HEK293T (cell line): ENCODE results near the gene DRAM1.
"Not testable (repeated sequence)": the region's sequence is repeated elsewhere in the genome, so short reads cannot be mapped to it uniquely, and the experiment has no call there.

Source experiments
- CTCF ChIA-PET: fragments of 350-600 bp; formaldehyde crosslinking; extraction: SDS; loops from one replicate; lab custom pipeline; 2021; ENCODE audit warnings: antibody characterized with exemption, inconsistent platforms; lab: Yijun Ruan, JAX
- POLR2A ChIA-PET: fragments of 350-600 bp; formaldehyde crosslinking; extraction: SDS; loops from one replicate; lab custom pipeline; 2020; ENCODE audit warnings: antibody characterized with exemption, inconsistent platforms; lab: Yijun Ruan, JAX
- DNase-seq: peaks from one replicate; pipeline ENCODE4 v3.0.0; 2012; ENCODE audit warnings: mixed read lengths; ENCODE audit errors: extremely low spot score
- ARNT ChIP-seq: fragments of 450-650 bp; IDR thresholded peaks from 2 replicates; pipeline ENCODE4 v1.6.1; 2017; ENCODE audit warnings: mild to moderate bottlenecking
- BHLHE40 ChIP-seq: fragments of 450-650 bp; IDR thresholded peaks from 2 replicates; pipeline ENCODE4 v1.6.1; 2016; ENCODE audit warnings: mild to moderate bottlenecking, moderate library complexity, borderline replicate concordance
- CTBP1 ChIP-seq: fragments of 450-650 bp; IDR thresholded peaks from 2 replicates; pipeline ENCODE4 v1.6.1; 2016; ENCODE audit warnings: borderline replicate concordance
- ELF4 ChIP-seq: fragments of 450-650 bp; IDR thresholded peaks from 2 replicates; pipeline ENCODE4 v1.6.1; 2017; ENCODE audit warnings: antibody characterized with exemption
- FOXA1 ChIP-seq: fragments of 450-650 bp; IDR thresholded peaks from 2 replicates; pipeline ENCODE4 v1.6.1; 2016; ENCODE audit warnings: mild to moderate bottlenecking
- FOXK2 ChIP-seq: fragments of 450-650 bp; IDR thresholded peaks from 2 replicates; pipeline ENCODE4 v1.6.1; 2016; ENCODE audit warnings: mild to moderate bottlenecking
- FOXM1 ChIP-seq: fragments of 450-650 bp; IDR thresholded peaks from 2 replicates; pipeline ENCODE4 v1.6.1; 2017; ENCODE audit warnings: mild to moderate bottlenecking, borderline replicate concordance
- HDGF ChIP-seq: fragments of 450-650 bp; IDR thresholded peaks from 2 replicates; pipeline ENCODE4 v1.6.1; 2017; ENCODE audit warnings: antibody characterized with exemption, borderline replicate concordance
- L3MBTL2 ChIP-seq: fragments of 450-650 bp; conservative IDR thresholded peaks from 2 replicates; pipeline ENCODE4 v1.6.1; 2016; ENCODE audit warnings: mild to moderate bottlenecking
- LEF1 ChIP-seq: fragments of 450-650 bp; IDR thresholded peaks from 2 replicates; pipeline ENCODE4 v1.6.1; 2017; ENCODE audit warnings: mild to moderate bottlenecking, borderline replicate concordance
- NFRKB ChIP-seq: fragments of 450-650 bp; IDR thresholded peaks from 2 replicates; pipeline ENCODE4 v1.6.1; 2016; ENCODE audit warnings: mild to moderate bottlenecking, moderate library complexity
- PKNOX1 ChIP-seq: fragments of 450-650 bp; IDR thresholded peaks from 2 replicates; pipeline ENCODE4 v1.6.1; 2016
- SP1 ChIP-seq: fragments of 450-650 bp; IDR thresholded peaks from 2 replicates; pipeline ENCODE4 v1.6.1; 2017
- SUZ12 ChIP-seq: fragments of 450-650 bp; IDR thresholded peaks from 2 replicates; pipeline ENCODE4 v1.6.1; 2016; ENCODE audit warnings: mild to moderate bottlenecking
- TARDBP ChIP-seq: fragments of 450-650 bp; IDR thresholded peaks from 2 replicates; pipeline ENCODE4 v1.6.1; 2016
- ZNF384 ChIP-seq: fragments of 450-650 bp; IDR thresholded peaks from 2 replicates; pipeline ENCODE4 v1.6.1; 2016

Gene DRAM1

GRCh38 chr12:101884174-101884573 lies 6.8 kb downstream of the DRAM1 start:
- TF ChIP-seq TARDBP, result no peak
- TF ChIP-seq L3MBTL2, result no peak
- TF ChIP-seq SP1, result no peak
- no peak for TF ChIP-seq PKNOX1
- no peak for TF ChIP-seq SUZ12
- no peak; the same call in 1 of the 2 replicates for TF ChIP-seq ZNF384
- no peak for TF ChIP-seq FOXM1
- TF ChIP-seq CTBP1, result no peak
- no peak for TF ChIP-seq ELF4
- no peak for TF ChIP-seq HDGF
- TF ChIP-seq LEF1, result no peak
- no peak for TF ChIP-seq NFRKB
- no peak for DNase-seq
- CTCF ChIA-PET, result interaction anchor here (1.1 kb wide), 1 partner anchor 28 kb away, joined by 3 read pairs; no protein-coding TSS in a partner anchor
- POLR2A ChIA-PET, result no interaction called here

DNA sequence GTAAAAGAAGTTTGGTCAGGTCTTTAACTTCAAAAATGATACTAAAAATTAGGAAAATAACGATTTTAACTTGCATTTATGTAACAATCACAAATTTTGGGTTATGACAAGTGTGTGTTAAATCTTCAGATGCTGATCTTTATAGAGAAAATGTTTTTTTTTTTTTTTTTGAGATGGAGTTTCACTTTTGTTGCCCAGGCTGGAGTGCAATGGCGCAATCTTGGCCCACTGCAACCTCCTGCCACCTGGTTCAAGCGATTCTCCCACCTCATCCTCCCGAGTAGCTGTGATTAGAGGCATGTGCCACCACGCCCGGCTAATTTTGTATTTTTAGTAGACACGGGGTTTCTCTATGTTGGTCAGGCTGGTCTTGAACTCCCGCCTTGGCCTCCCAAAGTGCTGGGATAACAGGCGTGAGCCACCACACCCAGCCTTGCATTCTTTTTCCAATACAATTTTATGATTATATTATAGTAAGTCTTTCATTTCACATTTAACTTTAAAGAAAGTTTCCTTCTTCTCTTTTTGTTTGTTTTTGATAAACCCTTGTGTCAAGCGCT lies 7.5 kb downstream of the DRAM1 start:
- DNase-seq, CTCF ChIA-PET, POLR2A ChIA-PET: not testable (repeated sequence)

- no peak for TF ChIP-seq SUZ12
- TF ChIP-seq ARNT, result no peak
- no peak for TF ChIP-seq PKNOX1
- no peak for TF ChIP-seq BHLHE40
- CTCF ChIA-PET, result no interaction called here
- no peak for DNase-seq
- POLR2A ChIA-PET, result no interaction called here
Observed at GRCh38 chr12:101885912-101886561, 8.7 kb downstream of the DRAM1 start.

DNA sequence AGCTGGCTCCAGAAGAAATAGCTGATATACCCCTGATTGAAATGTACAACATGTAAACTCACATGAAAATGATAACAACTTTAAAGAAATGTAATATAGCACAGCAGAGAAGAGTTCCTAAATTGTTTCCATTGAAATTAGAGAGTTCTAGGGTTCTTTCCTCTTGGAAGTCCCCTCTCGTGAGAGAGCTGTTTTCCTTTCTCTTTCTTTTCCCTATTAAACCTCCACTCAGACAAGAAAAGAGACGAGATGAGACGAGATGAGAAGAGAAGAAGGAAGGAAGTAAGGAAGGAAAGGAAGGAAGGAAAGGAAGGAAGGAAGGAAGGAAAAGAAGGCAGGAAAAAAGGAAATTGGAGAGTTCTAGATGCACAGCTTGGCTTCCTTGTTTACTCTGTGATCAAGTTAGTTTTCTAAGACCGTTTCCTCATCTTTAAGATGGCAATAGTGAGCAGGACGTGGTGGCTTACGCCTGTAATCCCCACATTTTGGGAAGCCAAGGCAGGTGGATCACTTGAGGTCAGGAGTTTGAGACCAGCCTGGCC lies 11.9 kb downstream of the DRAM1 start:
- CTCF ChIA-PET, result no interaction called here
- POLR2A ChIA-PET, result no interaction called here
- TF ChIP-seq FOXK2, result no peak
- no peak for TF ChIP-seq ZNF384
- TF ChIP-seq BHLHE40, result no peak
- TF ChIP-seq HDGF, result no peak
- TF ChIP-seq FOXA1, result no peak
- no peak for TF ChIP-seq SUZ12
- no peak for TF ChIP-seq SP1
- no peak for TF ChIP-seq TARDBP
- TF ChIP-seq ELF4, result no peak
- no peak for TF ChIP-seq L3MBTL2
- no peak for TF ChIP-seq LEF1
- TF ChIP-seq FOXM1, result no peak
- TF ChIP-seq ARNT, result no peak
- no peak for TF ChIP-seq NFRKB
- TF ChIP-seq PKNOX1, result no peak
- no peak for TF ChIP-seq CTBP1
- no peak for DNase-seq

DNA sequence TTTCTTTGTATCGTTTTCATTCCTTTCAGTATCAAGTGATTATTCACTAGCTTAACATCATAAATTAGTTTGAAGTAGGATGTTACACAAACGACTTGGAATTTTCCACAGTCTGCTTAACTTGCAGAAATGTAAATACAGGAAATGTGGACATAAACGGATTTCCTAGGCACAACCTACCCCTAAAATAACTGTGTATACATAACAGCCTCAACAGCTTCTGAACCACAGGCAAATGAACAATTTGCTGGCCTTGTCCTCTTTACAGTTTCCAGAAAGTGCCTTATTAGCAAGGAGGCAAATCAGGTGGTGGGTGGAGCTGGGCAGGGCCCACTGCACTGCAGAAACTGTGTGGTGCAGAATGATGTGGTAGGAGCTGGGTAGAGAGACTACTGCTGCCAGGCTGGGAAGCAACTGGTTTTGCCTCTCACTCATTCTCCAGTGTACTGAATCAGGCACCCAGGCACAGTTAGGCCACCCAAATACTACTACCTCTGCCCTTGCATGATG lies 14.1 kb downstream of the DRAM1 start:
- CTCF ChIA-PET, result no interaction called here
- POLR2A ChIA-PET, result no interaction called here
- no peak for DNase-seq
- TF ChIP-seq ELF4 (no peak), FOXM1 (no peak), BHLHE40 (no peak), HDGF (no peak), TARDBP (no peak), ZNF384 (no peak), NFRKB (no peak), FOXA1 (no peak), ARNT (no peak), SP1 (no peak), FOXK2 (no peak), PKNOX1 (no peak), LEF1 (no peak), CTBP1 (no peak), L3MBTL2 (no peak), SUZ12 (no peak)

GRCh38 chr12:101892794-101893193 lies 15.4 kb downstream of the DRAM1 start:
- POLR2A ChIA-PET, result no interaction called here
- TF ChIP-seq NFRKB, result no peak
- no peak for TF ChIP-seq ZNF384
- TF ChIP-seq CTBP1, result no peak
- TF ChIP-seq SP1, result no peak
- no peak for TF ChIP-seq HDGF
- no peak for TF ChIP-seq PKNOX1
- no peak for TF ChIP-seq SUZ12
- no peak for TF ChIP-seq BHLHE40
- no peak for TF ChIP-seq L3MBTL2
- TF ChIP-seq LEF1, result no peak
- TF ChIP-seq FOXA1, result no peak
- no peak for TF ChIP-seq ELF4
- no peak for TF ChIP-seq ARNT
- TF ChIP-seq TARDBP, result no peak
- DNase-seq, result no peak
- CTCF ChIA-PET, result no interaction called here
